ENCODE data around the gene MYL9. TPM values are rescaled to one million over a fixed set of nuclear protein-coding genes. Genes with fewer than 3 reads are reported as not detected.
A peak's percentile ranks its signal among the peaks of the same experiment; 100 is the strongest.
"Not testable (repeated sequence)": the region's sequence is repeated elsewhere in the genome, so short reads cannot be mapped to it uniquely, and the experiment has no call there.

MYL9 gene
- total RNA-seq, 1 donor from 2014 or later = 1,923 TPM

- DNase-seq (ENCODE audit: missing footprints) (no peak), ATAC-seq (peak; percentile 13)
- intact Hi-C loops (cut with DNase I) = loop anchor here (5.0 to 10.0 kb wide), 3 partner anchors 47 to 210 kb away; partner anchors contain the start of gene RAB5IF
Measured at GRCh38 chr20:36544134-36545018, 3.1 kb downstream of the MYL9 start.

GRCh38 chr20:36546111-36546736, 4.9 kb downstream of the MYL9 start:
- DNase-seq (ENCODE audit: missing footprints) (no peak), ATAC-seq (no peak)
- intact Hi-C loops (cut with DNase I) = loop anchor here (10.0 kb wide), 1 partner anchor 209 kb away; no protein-coding TSS in a partner anchor

DNA sequence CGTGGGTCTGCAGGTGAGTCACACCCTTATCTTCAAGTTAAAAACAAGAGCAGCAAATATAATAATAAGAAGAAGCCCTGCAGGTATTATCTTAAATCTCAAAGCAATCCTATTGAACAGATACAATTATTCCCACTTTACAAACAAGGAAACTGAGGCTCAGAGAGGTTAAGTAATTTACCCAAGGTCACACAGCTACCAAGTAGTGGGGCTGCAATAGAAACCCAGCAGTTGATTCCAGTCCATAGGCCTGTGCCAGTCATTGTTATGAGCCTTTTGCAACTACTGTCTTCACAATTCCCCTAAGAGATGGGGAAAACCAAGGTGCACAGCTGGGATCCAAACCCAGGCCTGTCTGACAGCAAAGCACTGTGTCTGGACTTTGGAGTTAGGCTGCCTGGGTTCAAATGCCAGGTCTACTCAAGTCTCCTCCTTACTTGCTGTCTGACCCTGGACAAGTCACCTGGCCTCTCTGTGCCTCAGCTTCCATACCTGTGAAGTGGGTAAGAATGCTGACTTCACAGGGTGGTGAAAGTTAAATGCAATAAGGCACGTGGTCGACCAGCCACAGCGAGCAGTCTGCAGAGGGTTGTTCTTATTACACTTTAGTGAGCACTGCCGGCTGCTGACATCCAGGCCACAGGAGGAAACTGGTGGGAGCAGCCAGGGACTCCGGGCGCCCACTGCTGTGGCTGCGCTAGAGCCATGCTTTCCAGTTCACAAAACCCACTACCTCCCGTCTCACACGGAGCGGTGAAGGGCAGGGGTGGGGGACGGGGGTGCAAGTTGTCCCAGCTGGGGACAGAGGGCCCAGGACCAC, 6.1 kb downstream of the MYL9 start:
- ATAC-seq = no peak
- intact Hi-C loops (cut with DNase I) = loop anchor here (10.0 kb wide), 1 partner anchor 207 kb away; no protein-coding TSS in a partner anchor
- no peak for DNase-seq (ENCODE audit: missing footprints)

- DNase-seq (ENCODE audit: missing footprints) (no peak), ATAC-seq (no peak)
- intact Hi-C loops (cut with DNase I) = loop anchor here (10.0 kb wide), 1 partner anchor 207 kb away; no protein-coding TSS in a partner anchor
Measured at GRCh38 chr20:36548006-36548315, 6.6 kb downstream of the MYL9 start.

DNA sequence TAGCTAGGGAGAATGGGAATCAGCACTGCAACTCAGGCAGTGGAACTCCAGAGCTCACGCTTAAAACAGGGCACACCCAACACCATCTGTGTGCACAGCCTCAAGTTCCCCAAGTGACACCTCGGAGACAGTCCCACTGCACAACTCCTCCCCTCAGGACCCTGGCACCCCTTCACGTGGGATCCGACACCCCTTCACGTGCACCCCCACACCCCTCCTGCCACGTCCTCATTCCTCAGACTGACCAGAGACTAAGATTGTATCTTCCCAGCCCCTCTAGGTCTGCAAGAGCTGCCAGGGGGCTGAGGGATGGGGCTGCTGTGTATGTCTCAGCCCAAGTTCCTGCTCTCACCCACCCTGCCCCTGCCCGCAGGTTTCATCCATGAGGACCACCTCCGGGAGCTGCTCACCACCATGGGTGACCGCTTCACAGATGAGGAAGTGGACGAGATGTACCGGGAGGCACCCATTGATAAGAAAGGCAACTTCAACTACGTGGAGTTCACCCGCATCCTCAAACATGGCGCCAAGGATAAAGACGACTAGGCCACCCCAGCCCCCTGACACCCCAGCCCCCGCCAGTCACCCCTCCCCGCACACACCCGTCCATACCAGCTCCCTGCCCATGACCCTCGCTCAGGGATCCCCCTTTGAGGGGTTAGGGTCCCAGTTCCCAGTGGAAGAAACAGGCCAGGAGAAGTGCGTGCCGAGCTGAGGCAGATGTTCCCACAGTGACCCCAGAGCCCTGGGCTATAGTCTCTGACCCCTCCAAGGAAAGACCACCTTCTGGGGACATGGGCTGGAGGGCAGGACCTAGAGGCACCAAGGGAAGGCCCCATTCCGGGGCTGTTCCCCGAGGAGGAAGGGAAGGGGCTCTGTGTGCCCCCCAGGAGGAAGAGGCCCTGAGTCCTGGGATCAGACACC, 7.6 kb downstream of the MYL9 start:
- no peak for DNase-seq (ENCODE audit: missing footprints)
- ATAC-seq = peak; percentile 6
- intact Hi-C loops (cut with DNase I) = loop anchor here (10.0 kb wide), 1 partner anchor 206 kb away; no protein-coding TSS in a partner anchor

DNA sequence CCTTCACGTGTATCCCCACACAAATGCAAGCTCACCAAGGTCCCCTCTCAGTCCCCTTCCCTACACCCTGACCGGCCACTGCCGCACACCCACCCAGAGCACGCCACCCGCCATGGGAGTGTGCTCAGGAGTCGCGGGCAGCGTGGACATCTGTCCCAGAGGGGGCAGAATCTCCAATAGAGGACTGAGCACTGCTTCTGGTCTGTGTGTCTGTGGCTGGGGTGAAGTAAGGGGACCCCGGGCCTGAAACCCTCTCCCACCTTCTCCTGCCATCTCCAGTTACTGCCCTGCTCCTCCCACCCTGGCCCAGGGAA, 8.3 kb downstream of the MYL9 start:
- ATAC-seq (no peak), DNase-seq (ENCODE audit: missing footprints) (no peak)
- intact Hi-C loops (cut with DNase I) = loop anchor here (10.0 kb wide), 1 partner anchor 205 kb away; no protein-coding TSS in a partner anchor

DNA sequence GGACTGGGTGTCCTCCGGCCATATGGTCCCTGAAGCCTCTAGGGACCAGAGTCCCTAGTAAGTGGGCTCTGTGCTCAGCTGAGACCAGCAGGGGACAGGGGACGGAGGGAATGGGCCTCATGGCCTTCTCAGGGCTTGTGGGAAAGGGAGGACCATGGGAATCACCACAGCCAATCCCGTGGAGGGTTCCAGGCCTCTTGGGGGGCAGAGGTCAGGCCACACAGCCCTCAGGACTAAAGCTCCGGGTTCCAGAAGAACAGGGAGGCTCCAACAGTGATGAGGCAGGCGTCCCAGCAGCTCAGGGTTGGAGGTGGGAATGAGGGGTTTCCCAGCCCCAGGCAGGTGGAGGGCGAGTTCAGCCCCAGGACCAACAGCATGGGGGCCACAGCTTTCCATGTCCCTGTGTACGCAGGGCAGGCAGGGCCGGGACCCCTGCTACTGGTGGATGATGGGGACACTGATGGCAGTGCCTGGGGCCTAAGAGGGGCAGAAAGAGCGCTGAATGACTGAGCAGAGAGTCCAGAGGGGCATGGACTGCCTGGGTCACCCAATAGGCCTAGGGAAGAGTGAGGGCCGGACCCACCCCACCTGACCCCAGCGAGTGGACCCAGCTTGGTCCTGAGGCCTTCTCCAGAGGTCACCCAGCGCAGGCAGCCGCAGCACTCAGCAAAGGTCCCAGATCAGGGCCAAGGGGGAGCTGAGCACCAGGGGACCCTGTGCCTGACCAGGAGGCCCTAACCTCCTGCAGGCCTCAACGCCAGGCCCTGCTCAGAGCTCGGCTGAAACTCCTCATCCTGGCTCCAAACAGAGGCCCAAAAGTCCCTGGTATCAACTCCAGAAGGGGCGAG, 8.8 kb downstream of the MYL9 start:
- DNase-seq (ENCODE audit: missing footprints) = no peak
- ATAC-seq = peak; percentile 33
- intact Hi-C loops (cut with DNase I) = loop anchor here (10.0 kb wide), 1 partner anchor 205 kb away; no protein-coding TSS in a partner anchor

DNA sequence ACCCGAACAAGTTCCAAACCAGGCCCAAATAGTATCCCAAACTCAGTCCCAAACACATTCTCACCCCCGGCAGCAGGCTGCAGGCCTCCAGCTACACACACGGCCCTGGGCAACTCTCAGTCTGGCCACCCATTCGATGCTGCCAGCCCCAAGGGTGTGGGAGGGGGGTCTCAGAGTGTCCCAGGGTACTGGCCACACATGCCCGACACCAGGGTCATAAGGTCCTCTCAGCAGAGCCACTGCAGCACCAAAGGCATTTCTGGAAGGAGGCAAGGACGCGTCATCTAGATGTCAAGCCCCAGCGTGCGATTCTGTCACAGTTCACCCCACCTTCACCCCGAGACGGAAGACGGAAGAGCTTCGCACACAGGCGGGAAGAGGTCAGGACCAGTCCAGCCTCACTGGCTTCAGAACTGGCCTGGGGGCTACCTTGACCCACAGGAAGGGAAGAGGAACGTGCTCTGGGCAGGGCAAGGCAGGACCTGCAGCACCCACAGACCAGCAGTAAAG, 9.5 kb downstream of the MYL9 start:
- ATAC-seq (peak; percentile 29), DNase-seq (ENCODE audit: missing footprints) (no peak)
- intact Hi-C loops (cut with DNase I) = no loop called here

DNA sequence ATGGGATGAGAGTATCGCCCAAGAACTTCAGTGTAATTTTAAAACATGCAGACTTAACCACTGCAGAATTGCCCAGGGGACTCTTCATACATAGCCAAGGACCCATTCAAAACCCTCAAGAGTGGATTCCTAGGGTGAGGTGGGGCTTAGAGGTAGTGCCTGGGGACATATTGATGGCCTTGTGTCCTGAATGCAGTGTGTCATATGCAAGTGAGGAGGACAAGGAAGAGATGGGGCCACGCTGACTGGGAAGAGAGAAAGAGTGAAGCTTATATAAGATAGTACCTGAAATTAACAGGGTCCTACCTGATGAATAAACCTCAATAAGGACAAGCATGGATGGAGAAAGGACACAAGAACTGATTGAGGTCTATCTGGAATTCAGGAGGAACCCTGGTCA, 13.9 kb downstream of the MYL9 start:
- intact Hi-C loops (cut with DNase I) = loop anchor here (5.0 kb wide), 1 partner anchor 37 kb away; no protein-coding TSS in a partner anchor
- ATAC-seq (no peak), DNase-seq (ENCODE audit: missing footprints) (no peak)

DNA sequence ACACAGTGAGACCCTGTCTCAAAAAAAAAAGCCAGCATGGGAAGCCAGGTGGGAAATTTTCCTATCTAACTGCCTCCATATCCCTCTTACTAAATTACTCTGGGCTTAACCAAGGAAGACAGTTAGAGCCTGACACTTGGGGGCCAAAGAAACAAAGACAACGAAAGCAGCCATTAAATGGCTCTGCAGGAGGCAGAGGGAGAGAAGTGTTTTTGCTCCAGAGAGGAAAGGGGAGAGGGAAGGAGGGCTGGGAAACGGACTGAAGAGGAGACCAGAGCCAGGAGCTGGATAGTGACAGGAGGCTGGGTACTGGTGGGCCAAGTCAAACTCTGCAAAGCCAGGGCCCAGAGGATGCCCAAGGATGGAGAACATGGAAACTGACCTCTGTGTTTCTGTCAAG, 21.4 kb downstream of the MYL9 start:
- intact Hi-C loops (cut with DNase I) = no loop called here
- ATAC-seq (no peak), DNase-seq (ENCODE audit: missing footprints) (no peak)

GRCh38 chr20:36563374-36563773, 22.1 kb downstream of the MYL9 start:
- intact Hi-C loops (cut with DNase I) = no loop called here
- no peak for ATAC-seq
- no peak for DNase-seq (ENCODE audit: missing footprints)

DNA sequence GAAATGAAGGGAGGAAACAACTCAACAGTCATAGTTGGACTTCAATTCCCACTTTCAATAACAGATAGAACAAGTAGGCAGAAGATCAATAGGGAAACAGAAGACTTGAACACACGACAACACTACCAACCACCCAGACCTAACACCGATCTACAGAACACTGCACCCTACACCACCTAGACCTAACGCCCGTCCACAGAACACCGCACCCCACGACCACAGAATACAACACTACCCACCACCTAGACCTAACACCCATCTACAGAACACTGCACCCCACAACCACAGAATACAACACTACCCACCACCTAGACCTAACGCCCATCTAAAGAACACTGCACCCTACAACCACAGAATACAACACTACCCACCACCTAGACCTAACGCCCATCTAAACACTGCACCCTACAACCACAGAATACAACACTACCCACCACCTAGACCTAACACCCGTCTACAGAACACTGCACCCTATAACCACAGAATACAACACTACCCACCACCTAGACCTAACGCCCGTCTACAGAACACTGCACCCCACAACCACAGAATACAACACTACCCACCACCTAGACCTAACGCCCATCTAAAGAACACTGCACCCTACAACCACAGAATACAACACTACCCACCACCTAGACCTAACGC, 22.9 kb downstream of the MYL9 start:
- ATAC-seq = not testable (repeated sequence)

DNA sequence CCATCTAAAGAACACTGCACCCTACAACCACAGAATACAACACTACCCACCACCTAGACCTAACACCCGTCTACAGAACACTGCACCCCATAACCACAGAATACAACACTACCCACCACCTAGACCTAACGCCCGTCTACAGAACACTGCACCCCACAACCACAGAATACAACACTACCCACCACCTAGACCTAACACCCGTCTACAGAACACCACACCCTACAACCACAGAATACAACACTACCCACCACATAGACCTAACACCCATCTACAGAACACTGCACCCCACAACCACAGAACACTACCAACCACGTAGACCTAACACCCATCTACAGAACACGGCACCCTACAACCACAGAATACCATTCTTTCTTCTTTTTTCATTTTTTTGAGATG, 23.4 kb downstream of the MYL9 start:
- DNase-seq (ENCODE audit: missing footprints); ATAC-seq; intact Hi-C loops (cut with DNase I): not testable (repeated sequence)

More for the DNA sequence above, 22.9 kb downstream of the MYL9 start:
- intact Hi-C loops (cut with DNase I); DNase-seq (ENCODE audit: missing footprints): not testable (repeated sequence)

GRCh38 chr20:36565520-36565919, 24.2 kb downstream of the MYL9 start:
- ATAC-seq = no peak

DNA sequence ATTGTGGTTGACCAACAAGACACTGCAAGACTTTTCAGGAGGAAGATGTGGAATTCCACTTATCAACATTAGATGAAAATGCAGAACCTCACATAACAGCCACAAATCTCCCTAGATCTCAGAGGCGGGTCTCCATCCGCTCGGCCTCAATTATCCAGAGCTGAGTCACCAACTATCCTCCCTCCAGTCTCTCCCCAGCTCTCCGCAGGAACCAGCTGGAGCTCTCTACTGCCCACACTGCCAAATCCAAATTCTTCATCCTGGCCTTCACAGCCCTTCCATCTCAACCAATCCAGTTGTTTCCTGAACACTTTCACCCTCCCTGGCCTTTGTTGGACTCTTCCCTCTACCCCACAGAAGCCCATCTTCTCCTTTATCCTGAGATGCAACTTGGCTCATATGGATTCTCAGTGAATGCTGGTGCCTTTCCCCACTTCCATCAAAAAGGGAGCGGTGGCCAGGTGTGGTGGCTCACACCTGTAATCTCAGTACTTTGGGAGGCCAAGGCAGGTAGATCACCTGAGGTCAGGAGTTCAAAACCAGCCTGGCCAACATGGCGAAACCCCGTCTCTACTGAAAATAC, 28.6 kb downstream of the MYL9 start:
- DNase-seq (ENCODE audit: missing footprints) (no peak), ATAC-seq (no peak)
- intact Hi-C loops (cut with DNase I) = loop anchor here (5.0 kb wide), 1 partner anchor 37 kb away; the partner anchor contains the start of gene RAB5IF

More at GRCh38 chr20:36565520-36565919, 24.2 kb downstream of the MYL9 start:
- intact Hi-C loops (cut with DNase I) = no loop called here
- no peak for DNase-seq (ENCODE audit: missing footprints)
